ENCODE measurements around the gene ALPL. TPM values are rescaled to one million over a fixed set of nuclear protein-coding genes. Genes with fewer than 3 reads are reported as not detected.
"Not testable (repeated sequence)": the region's sequence is repeated elsewhere in the genome, so short reads cannot be mapped to it uniquely, and the experiment has no call there.

ALPL gene
- 16.7 TPM in 2 replicates for total RNA-seq
- long read RNA-seq: 0 reads

- Mint-ChIP-seq H3K27me3 (ENCODE audit: low read depth) (peaks cover 55% of the 10 kb centered on the region), H3K27ac (ENCODE audit: unreplicated experiment) (peak within 1 kb of the TSS; percentile 48), H3K4me3 (peak within 1 kb of the TSS; percentile 75), H3K36me3 (ENCODE audit: low read depth) (no peaks in the 10 kb centered on the region), H3K9me3 (no peaks in the 10 kb centered on the region), H3K4me1 (peaks cover 14% of the 10 kb centered on the region)
- DNase-seq (ENCODE audit: low read depth, low spot score): no peak
- no peak for TF ChIP-seq CTCF (conservative IDR thresholded peaks at IDR 0.05)
These were observed at the start of gene ALPL for GRCh38 chr1:21509351-21510112. ALPL (plus strand) TSS chr1:21509423; CDS start chr1:21554082, 44,659 bp downstream.

- H3K4me3 Mint-ChIP-seq; H3K27me3 Mint-ChIP-seq (ENCODE audit: low read depth); H3K4me1 Mint-ChIP-seq; H3K27ac Mint-ChIP-seq (ENCODE audit: unreplicated experiment); DNase-seq (ENCODE audit: low read depth, low spot score); H3K9me3 Mint-ChIP-seq; H3K36me3 Mint-ChIP-seq (ENCODE audit: low read depth): not testable (repeated sequence)
These were observed 44.1 kb upstream of the ALPL start for GRCh38 chr1:21465127-21465526.

GRCh38 chr1:21467946-21468345 is 41.3 kb upstream of the ALPL start:
- H3K27me3 Mint-ChIP-seq (ENCODE audit: low read depth); H3K27ac Mint-ChIP-seq (ENCODE audit: unreplicated experiment); H3K36me3 Mint-ChIP-seq (ENCODE audit: low read depth); DNase-seq (ENCODE audit: low read depth, low spot score); H3K4me3 Mint-ChIP-seq; H3K4me1 Mint-ChIP-seq; H3K9me3 Mint-ChIP-seq: not testable (repeated sequence)

- Mint-ChIP-seq H3K4me3 (no peak overlapping the region), H3K27ac (ENCODE audit: unreplicated experiment) (no peak overlapping the region), H3K27me3 (ENCODE audit: low read depth) (no peaks in the 10 kb centered on the region), H3K4me1 (no peaks in the 10 kb centered on the region), H3K9me3 (no peaks in the 10 kb centered on the region), H3K36me3 (ENCODE audit: low read depth) (peaks cover 3% of the 10 kb centered on the region)
- DNase-seq (ENCODE audit: low read depth, low spot score): no peak
- peak; percentile 47 for TF ChIP-seq CTCF (conservative IDR thresholded peaks at IDR 0.05)
These were observed 40.6 kb upstream of the ALPL start for GRCh38 chr1:21468599-21468998.

- no peak for DNase-seq (ENCODE audit: low read depth, low spot score)
- TF ChIP-seq CTCF (conservative IDR thresholded peaks at IDR 0.05): no peak
- Mint-ChIP-seq H3K9me3 (no peaks in the 10 kb centered on the region), H3K27me3 (ENCODE audit: low read depth) (no peaks in the 10 kb centered on the region), H3K36me3 (ENCODE audit: low read depth) (peaks cover 3% of the 10 kb centered on the region), H3K27ac (ENCODE audit: unreplicated experiment) (no peak overlapping the region), H3K4me1 (no peaks in the 10 kb centered on the region), H3K4me3 (no peak overlapping the region)
These were observed 39.6 kb upstream of the ALPL start for GRCh38 chr1:21469581-21469980.

- no peaks in the 10 kb centered on the region for H3K27me3 Mint-ChIP-seq (ENCODE audit: low read depth)
- TF ChIP-seq CTCF (conservative IDR thresholded peaks at IDR 0.05): no peak
- DNase-seq (ENCODE audit: low read depth, low spot score): no peak
- no peaks in the 10 kb centered on the region for H3K4me1 Mint-ChIP-seq
- H3K27ac Mint-ChIP-seq (ENCODE audit: unreplicated experiment): no peak overlapping the region
- H3K36me3 Mint-ChIP-seq (ENCODE audit: low read depth): peaks cover 18% of the 10 kb centered on the region
- no peak overlapping the region for H3K4me3 Mint-ChIP-seq
- no peaks in the 10 kb centered on the region for H3K9me3 Mint-ChIP-seq
These were observed 36.4 kb upstream of the ALPL start for GRCh38 chr1:21472861-21473260.
